ENCODE results near the gene ZMYND8.

Gene ZMYND8

GRCh38 chr20:47160992-47161391, 195.5 kb downstream of the ZMYND8 start:
- in situ Hi-C loops (cut with HindIII; ENCODE audit: low pct_unique_long_range_greater_than_20kb, low sequenced_read_pairs): no loop called here
- TF ChIP-seq JUND (IDR thresholded peaks at IDR 0.05; ENCODE audit: low read depth): no peak
- no peak for DNase-seq (ENCODE audit: low read depth in 1 of 2, low spot score in 1 of 2)

- in situ Hi-C loops (cut with HindIII; ENCODE audit: low pct_unique_long_range_greater_than_20kb, low sequenced_read_pairs): no loop called here
- no peak for DNase-seq (ENCODE audit: low read depth in 1 of 2, low spot score in 1 of 2)
- no peak for TF ChIP-seq JUND (IDR thresholded peaks at IDR 0.05; ENCODE audit: low read depth)
Measured at GRCh38 chr20:47160240-47160639, 196.3 kb downstream of the ZMYND8 start.
